DMS 273 (cell line): ENCODE results near the gene FBXO46.

Source experiments
- DNase-seq: peaks from one replicate; lab custom pipeline; 2025; ENCODE audit not compliant: unreplicated experiment; lab: John Stamatoyannopoulos, UW

Gene FBXO46

DNA sequence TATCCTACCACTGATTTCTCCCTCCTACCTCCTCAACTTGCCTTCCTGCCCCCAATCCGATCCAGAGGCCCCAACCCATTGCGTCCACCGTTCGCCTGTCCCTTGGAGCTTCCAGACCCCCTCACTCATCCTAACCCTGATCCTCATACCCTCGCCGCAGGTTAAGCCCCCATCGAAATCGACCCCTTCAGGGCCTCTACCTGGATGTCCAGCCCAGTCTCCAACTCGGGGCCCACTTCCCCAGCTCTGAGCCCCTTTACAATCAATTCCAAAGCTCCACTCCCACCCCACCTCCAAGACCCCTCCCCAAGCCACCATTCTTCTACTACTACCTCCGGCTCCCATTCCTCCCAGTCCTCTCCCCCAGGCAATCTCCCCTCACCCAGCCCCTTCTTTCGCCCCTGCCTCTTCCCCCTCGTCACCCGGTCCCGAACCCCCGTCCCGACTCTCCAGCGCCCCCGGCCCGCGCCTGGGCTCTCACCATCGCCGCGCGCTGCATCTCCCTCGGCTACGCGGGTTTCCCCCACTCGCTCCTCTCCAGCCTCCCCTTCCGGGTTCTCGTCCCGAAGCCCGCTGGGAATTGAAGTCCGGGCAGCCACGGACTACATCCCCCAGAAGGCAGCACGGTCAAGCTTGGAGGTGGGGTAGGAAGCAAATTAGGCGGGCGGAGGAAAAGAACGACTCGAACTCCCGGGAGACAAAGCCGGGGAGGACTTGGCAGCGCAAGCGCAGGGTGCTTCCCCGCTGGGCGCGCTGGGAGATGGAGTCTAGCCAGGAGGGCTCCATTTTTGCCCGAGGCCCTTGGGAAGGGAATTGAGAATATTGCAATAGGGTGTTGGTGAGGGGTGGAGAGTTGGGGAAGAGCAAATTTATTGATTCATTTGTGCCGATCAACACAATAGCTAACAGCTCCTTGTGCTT is at the start of gene FBXO46:
TSS of gene FBXO46 (minus strand) at position 529 of the 921 bp plus-strand sequence. CDS start 17,401 bp downstream, outside the sequence.
- DNase-seq, result peak; percentile 100

- no peak for DNase-seq
These were observed 49.4 kb upstream of the FBXO46 start for GRCh38 chr19:45780146-45780447.

GRCh38 chr19:45779231-45780145 is 48.8 kb upstream of the FBXO46 start:
- DNase-seq, result peak; percentile 38

DNA sequence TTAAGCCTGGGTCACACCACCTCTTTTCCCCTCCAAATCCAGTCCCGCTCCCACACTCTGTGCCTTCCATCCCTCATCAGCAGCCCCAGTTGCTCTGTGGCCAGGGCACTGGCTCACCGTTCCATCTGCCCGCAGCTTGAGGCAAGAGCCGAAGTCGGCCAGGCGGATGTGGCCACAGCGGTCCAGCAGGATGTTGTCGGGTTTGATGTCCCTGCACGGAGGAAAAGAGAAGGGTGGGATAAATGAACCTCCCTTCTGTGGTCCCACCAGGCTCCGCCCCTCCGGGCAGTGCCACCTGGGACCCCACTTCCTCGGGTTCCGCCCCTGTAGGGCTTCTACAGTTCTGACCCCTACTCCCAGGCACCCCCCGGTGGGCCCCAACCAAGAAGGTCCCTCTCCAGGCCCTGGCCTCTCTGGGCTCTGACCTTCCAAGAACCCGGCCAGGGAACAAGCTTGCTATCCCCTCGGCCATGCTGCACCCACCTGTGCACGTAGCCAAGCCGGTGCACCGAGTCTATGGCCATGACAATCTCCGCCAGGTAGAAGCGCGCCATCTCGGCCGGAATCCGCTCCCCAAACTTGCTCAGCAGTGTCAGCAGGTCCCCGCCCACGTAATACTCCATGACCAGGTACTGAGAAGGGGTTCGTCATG is 47.4 kb upstream of the FBXO46 start:
- no peak for DNase-seq

DNA sequence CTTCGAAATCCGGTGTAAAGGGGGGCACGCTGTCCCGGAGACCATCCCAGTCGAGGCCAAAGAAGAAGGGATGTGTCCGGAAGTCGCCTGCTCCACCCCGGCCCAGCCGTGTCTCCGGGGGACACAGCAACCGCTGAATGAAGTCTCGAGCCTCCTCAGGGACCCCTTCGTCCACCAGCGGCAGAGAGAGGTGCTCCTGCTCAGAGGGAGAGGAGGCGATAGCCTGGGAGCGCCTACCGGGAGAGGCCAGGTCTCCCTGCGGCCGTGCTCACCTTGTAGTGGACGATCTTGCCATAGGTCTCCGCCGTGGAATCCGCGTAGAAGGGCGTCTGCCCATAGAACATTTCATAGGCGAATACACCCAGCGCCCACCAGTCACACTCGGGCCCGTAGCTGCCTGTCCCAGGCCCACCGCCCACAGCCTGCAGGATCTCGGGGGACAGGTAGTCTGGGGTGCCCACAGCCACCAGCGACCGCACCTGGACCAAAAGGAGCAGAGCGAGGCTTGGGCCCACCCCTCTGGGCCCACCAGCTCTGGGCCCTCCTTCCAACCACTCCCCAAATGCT is 46.8 kb upstream of the FBXO46 start:
- DNase-seq, result no peak

DNA sequence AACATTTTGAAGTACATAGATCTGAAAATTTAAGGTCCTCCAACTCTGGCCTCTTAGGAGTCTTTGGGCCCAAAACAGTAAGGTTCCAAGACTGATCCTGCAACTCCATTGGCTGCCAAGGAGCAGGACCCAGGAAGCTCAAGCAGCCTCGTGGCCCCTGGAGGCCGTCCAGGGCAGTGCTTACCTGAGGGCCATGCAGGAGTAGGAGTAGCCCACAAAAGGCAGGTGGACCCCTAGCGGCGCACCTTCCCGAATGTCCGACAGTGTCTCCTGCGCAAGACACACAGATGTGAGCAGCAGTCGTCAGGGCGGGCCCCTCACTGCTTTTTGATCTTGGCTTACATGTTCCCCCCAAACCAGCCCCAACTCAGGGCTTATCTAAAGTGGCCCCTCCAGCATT is 44.1 kb upstream of the FBXO46 start:
- peak; percentile 41 for DNase-seq

DNA sequence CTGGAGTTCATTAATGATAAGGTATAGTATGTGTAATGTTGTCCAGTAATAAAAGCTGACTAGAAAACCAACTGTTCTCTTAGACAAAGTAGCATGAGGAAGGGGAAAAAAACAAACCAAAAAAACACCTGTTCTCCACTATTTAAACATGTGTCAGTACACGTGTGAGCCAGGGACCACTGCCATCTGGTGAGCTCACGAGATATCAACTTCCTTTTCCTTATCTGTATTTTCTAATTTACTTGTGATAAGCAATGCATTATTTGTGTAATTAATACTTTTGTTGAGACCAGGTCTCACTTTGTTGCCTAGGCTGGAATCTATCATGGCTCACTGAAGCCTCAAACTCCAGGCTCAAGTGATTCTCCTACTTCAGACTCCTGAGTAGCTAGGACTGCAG is 42.7 kb upstream of the FBXO46 start:
- peak; percentile 75 for DNase-seq

- DNase-seq, result no peak
These were observed 42.2 kb upstream of the FBXO46 start for GRCh38 chr19:45772912-45773311.

DNA sequence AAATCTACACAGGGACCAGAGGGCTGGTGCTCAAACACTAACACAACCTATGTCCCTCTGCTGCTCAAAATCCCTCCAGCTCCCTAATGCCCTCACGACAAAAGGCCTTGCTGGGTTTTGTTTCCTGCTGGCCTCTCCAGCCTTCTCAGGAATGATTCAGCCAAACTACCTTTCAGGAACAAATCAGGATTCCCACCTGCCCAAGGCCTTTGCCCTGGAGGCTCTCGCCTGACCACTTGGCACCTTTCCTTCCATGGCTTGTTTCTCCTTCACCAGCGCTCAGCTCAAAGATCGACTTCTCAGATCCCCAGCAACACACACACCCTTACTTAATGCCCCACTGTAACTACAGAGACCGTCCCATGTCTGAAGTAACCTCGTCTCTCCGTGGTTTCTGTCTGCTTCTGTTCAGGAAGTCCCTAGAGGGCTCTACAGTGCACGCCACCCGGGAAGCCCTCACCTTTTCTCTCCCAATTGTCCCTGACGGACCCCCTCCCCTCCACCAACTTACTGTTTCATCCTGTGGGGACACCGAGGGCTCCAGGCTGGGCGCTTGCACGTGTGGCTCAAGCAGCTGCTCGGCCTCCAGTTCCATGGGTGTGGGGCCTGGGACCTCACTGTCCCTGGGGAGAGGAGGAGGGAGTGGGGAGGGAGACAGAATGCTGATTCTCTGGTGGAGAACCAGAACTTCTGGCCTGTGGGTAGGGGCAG is 41.6 kb upstream of the FBXO46 start:
- no peak for DNase-seq

GRCh38 chr19:45771311-45771933 is 40.7 kb upstream of the FBXO46 start:
- no peak for DNase-seq

- peak; percentile 97 for DNase-seq
These were observed 39.8 kb upstream of the FBXO46 start for GRCh38 chr19:45770192-45771101.

- DNase-seq, result peak; percentile 80
These were observed 39.1 kb upstream of the FBXO46 start for GRCh38 chr19:45769821-45770191.

DNA sequence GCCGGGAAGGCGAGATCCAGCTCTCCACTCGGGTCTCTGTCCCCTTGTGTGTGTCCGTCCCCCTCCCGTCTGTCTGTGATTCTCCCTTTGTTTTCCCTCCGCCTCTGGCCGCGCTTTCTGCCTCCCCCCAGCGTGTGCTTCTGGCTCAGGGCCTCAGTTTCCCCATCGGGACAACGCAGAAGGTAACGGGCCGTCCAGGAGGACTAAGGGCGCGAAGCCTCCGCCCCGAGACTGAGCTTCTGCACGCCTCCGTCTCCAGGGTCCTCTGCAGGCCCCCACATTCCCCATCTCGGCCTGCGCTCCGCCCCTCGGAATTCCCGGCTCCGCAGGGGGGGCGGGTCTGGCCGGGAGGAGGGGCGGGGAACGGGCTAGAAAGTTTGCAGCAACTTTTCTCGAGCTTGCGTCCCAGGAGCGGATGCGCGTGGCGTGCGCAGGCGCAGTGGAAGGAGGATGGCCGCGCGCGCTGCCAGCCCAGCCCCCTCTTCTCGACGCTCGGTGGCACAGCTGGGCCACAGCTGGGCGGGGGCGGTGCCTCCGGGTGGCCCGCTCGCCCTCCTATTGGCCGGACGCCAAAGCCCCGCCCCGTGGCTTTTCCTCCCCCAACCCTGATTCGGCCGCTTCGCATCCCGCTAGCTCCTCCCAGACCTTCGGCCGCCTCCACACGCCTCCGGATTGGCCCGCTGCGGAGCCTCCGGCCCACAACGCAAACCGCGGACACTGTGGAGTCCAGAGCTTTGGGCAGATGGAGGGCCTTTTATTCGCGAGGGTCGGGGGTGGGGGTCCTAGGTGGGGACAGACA is 38.5 kb upstream of the FBXO46 start, which contains the start of gene SIX5:
TSS of gene SIX5 (minus strand) at position 269 of the 799 bp plus-strand sequence. CDS start 408 bp downstream, outside the sequence.
- peak; percentile 99 for DNase-seq

GRCh38 chr19:45768655-45768983 is 37.9 kb upstream of the FBXO46 start:
- DNase-seq, result peak; percentile 85

DNA sequence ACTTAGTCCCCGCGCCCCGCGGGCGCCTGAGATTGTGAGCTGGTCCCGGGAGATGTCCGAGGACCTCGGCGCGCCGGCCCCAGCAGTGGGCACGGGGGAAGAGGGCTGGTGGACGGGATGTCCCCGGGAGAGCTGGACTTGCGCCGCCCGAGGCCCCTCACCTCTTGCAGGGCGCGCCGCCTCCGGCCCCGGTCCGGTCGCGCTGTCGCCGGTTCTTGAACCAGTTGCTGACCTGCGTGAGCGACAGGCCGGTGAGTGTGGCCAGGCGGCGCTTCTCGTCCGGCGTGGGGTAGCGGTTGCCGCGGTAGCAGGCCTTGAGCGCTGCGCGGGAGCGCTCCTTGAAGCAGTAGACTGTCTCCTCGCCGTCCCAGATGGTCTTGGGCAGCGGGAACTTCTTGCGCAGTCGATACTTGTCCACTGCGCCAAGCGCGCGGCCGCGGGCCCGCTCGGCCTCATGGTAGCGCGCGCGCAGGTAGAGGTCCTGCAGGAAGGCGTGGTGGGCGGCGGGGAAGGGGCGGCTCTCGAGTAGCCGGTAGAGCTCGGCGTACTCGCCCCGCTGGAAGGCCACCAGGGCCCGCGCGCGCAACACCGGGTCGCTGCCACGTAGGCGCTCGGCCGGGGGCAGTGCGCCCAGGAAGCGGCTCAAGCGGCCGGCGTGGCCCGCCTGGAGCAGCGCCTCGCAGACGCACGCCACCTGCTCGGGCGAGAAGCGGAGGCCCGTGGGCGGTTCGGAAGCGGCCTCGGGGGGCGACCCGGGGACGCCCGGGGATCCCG is 37.4 kb upstream of the FBXO46 start:
- peak; percentile 87 for DNase-seq

- peak; percentile 91 for DNase-seq
These were observed 36.7 kb upstream of the FBXO46 start for GRCh38 chr19:45767410-45767880.

DNA sequence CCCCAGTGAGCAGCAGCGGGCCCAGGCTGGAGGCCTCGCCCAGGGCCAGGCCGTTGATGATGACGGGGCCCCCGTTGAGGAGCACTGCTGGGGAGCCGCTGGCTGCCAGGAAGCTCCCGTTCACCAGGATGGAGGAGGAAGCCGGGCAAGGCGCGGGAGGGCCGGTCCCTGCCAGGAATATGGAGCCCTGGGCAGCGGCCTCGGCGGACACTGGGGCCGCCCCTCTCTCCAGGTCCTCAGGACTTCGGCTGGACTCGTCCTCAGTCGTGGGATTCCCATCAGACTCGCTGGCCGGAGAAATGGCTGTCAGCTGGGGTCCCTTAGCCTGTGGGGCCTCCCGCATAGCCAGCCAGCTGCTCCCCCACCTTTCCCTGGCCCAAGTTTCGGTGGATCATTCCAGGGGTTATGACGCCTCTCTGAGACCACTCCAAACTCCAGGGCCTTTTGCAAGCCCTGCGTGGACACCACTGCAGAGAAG is 36.2 kb upstream of the FBXO46 start:
- no peak for DNase-seq
